RPMI8226 (cell line): ENCODE data around the gene LTO1.
"Not testable (repeated sequence)": the region's sequence is repeated elsewhere in the genome, so short reads cannot be mapped to it uniquely, and the experiment has no call there.

Experiments
- DNase-seq: peaks from one replicate; pipeline ENCODE4 v3.0.0-alpha.2; 2015

The LTO1 gene

DNA sequence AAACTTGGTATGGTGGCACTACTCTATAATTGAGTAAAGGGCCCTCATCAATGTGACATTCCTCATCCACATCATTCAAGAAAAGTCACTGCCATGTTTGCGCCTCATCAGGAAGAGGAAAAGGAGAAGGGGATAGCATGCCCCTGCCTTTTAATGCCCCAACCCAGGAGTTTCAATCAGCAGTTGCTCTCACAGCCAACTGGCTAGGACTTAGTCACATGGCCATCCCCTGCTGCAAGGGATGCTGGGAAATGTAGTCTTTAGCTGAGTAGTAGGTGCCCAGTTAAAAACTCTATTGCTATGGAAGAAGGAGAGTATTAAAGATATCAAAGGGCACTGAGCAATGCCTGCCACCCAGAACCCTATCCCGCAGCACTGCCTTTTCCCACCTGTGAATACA is 45.1 kb downstream of the LTO1 start:
- DNase-seq, result no peak

DNA sequence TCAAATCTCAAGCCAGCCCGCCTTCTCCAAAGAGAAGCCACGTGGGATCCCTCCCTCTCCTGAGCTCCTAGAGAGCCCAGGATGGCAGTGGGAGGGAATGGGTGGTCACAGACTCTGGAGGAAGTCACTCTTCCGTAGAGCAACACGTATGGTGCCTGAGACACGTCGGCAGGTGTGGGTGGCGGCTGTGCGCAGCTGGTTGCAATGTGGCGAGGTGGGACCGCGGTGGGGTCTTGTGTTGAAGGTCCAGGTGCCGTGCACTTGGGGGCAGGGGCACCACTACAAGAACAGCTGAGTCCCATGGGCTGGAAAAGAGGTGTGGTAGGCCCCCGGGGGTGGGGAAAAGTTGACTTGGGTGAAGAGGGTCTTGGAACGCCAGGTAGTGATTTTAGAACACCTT is 47.6 kb downstream of the LTO1 start:
- no peak for DNase-seq

DNA sequence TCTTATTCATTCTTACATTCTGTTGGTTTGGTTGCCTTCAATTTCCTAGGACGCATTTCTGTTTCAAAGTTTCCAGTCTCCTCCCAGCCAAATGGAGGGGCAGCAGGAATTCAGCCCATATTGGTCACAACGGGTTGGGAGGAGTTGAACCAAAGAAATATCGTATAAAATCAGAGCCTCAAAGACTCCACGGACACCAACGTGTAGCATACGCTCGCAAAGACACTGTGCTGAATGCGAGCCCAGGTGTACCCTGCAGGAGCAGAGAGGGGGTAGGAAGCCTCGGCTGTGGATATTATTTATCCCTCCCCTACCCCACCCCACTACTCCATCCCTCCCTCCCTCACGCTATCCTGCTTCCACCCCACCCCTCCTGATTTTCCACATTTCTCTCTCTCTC is 49.7 kb downstream of the LTO1 start:
- no peak for DNase-seq

DNA sequence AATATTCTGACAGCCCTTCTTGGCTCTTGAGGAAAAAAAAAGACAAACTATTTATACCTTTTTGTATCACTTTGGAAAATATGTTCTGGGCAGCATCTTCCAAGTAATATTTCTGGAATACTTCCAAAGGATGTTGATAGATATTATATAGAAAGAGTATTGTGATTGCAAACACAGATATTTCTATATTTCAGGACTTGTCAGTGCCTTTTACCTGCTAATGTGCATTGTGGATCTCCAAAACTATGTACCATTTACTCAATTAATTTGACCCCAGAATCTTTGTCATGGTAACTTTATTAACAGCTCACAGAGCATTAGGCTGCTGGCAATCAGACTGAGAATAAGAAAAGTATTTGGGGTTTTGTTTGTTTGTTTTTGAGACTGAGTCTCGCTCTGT is 50.9 kb downstream of the LTO1 start:
- no peak for DNase-seq

DNA sequence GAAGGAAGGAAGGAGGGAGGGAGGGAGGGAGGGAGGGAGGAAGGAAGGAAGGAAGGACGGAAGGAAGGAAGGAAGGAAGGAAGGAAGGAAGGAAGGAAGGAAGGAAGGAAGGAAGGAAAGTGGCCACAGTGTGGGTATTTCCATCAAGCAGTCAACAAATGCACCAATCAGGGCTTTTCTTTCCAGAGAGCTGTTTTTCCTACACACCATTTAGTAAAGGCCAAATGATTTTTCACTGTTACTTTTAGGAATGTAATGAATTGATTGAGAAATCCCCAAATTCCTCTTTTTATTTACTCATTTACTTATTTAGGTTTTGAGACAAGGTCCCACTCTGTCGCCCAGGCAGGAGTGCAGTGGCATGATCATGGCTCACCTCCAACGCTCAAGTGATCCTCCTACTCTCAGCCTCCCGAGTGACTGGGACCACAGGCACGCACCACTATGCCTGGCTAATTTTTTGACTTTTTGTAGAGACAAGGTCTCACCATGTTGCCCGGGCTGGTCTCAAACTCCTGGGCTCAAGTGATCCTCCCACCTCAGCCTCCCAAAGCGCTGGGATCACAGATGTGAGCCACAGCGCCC is 53.0 kb downstream of the LTO1 start:
- DNase-seq, result not testable (repeated sequence)

DNA sequence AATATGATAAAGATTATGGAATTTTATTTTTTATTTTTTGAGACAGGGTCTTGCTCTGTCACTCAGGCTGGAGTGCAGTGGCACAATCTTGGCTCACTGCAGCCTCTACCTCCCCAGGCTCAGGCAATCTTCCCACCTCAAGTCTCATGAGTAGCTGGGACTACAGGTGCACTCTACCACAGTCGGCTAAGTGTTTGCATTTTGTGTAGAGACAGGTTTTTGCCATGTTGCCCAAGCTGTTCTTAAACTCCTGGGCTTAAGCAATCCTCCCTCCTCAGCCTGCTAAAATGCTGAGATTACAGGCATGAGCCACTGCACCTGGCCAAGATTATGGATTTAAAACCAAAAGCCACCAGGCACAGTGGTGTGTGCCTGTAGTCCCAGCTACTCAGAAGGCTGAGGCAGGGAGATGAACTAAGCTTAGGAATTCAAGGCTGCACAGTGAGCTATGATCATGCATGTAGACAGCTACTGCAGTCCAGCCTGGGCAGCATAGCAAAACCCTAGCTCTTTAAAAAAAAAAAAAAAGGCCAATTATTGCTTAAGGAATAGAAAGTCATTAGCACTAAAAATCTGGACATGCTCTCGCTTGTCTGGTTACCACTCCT is 54.4 kb downstream of the LTO1 start:
- no peak for DNase-seq

DNA sequence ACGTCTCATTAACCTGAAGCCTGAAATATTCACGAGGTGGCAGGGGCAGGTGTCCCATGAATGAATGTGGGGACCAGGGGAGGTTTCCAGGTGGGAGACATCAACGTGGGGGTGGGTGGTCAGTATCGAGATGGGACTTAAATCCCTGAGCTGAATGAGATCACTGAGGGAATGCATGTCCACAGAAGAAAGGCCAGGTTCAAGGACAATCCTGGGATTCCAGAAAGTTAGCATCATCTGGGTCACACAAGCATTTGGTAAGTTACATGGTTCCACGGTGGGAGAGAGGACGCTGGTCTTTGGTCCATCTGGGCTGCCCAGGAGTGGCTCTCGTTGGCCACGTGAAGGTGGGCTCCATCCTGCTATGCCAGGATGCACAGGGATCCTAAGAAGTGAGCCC is 56.9 kb downstream of the LTO1 start:
- DNase-seq, result no peak

DNA sequence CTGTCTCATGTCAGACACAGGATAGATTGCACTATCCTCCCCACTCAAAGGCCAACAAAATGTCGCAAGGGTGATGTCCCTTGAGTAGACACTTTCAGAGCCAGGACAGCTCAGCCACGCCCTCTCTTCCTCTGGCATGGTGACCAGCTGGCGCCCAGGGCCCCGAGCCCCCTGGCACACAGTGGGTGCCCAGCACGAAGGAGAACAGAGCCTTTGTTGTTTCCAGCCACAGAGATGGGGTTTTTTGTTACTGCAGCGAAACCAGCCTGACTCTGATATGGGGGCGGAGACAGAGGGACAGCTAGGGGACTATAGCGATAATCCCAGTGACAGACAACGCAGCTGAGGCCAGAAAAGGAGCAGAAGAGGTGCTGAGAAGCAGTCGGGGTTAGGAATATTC is 57.5 kb downstream of the LTO1 start:
- no peak for DNase-seq

DNA sequence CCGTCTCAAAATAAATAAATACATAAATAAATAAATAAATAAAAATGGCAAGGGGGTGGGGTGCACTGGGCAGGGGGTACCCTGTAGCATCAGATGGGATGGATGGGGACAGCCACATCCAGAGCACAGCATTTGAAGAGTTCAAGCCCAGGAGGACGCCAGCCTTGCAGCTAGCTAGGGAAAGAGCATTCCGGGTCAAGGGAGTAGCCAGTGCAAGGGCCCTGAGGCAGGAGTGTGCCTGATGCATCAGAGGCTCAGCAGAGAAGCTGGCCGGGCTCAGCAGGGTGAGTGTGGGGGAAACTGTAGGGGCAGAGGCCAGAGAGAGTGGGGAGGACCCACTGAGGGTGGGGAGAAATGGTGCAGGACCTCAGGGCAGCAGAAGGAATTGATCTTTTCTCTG is 57.9 kb downstream of the LTO1 start:
- no peak for DNase-seq
